Left renal pelvis (tissue), 4 donors: ENCODE data around the gene PIGT. TPM values are rescaled to one million over a fixed set of nuclear protein-coding genes. Genes with fewer than 3 reads are reported as not detected.

Source experiments
- DNase-seq, 4 donors: peaks; one replicate each; pipeline ENCODE4 v3.0.0-alpha.2; 2013; ENCODE audit warnings: low read depth in 4 of 4, low spot score in 3 of 4
- polyA plus RNA-seq, 4 donors: library from polyadenylated mRNA; unstranded; fragments of 120-200 nt; gene quantifications; one replicate each; pipeline ENCODE4 v1.2.1, GENCODE V29; 2013; ENCODE audit not compliant: insufficient read length in 4 of 4

The PIGT gene
- 100 to 1,000 TPM in 2 of 4 donors, 10 to 100 TPM in 2; 98.6 to 102 (median 100) TPM for polyA plus RNA-seq

- peak in 3 of 4 donors; percentile 48 to 75 (median 58) for DNase-seq
These were observed at the start of gene PIGT for GRCh38 chr20:45415822-45416637. Gene PIGT, plus strand, starts transcription at chr20:45416141. Its CDS starts 16 bp downstream, at chr20:45416157.

- no peak for DNase-seq
These were observed 49.7 kb upstream of the PIGT start for GRCh38 chr20:45366192-45366591.

GRCh38 chr20:45366631-45367030, 49.3 kb upstream of the PIGT start:
- no peak for DNase-seq

- no peak for DNase-seq
These were observed 48.8 kb upstream of the PIGT start for GRCh38 chr20:45367126-45367525.

GRCh38 chr20:45368221-45368980, 47.5 kb upstream of the PIGT start:
- no peak for DNase-seq

- no peak for DNase-seq
These were observed 45.3 kb upstream of the PIGT start for GRCh38 chr20:45370571-45371160.

- DNase-seq: no peak
These were observed 43.7 kb upstream of the PIGT start for GRCh38 chr20:45372241-45372640.

GRCh38 chr20:45372646-45373352, 43.1 kb upstream of the PIGT start:
- no peak for DNase-seq

GRCh38 chr20:45373353-45374100, 42.4 kb upstream of the PIGT start:
- peak in 2 of 4 donors; percentile 70 for DNase-seq

- no peak for DNase-seq
These were observed 41.9 kb upstream of the PIGT start for GRCh38 chr20:45374101-45374467.

- no peak for DNase-seq
These were observed 41.0 kb upstream of the PIGT start for GRCh38 chr20:45374966-45375365.

- no peak for DNase-seq
These were observed 38.7 kb upstream of the PIGT start for GRCh38 chr20:45377269-45377668.

- DNase-seq: no peak
These were observed 37.8 kb upstream of the PIGT start, which contains the start of gene TP53TG5 for GRCh38 chr20:45378191-45378590. Gene TP53TG5, minus strand, starts transcription at chr20:45378325. Its CDS starts 89 bp downstream, at chr20:45378236.

- DNase-seq: no peak
These were observed 28.7 kb upstream of the PIGT start for GRCh38 chr20:45387274-45387673.

GRCh38 chr20:45390931-45391330, 25.0 kb upstream of the PIGT start:
- DNase-seq: no peak

- DNase-seq: no peak
These were observed 24.4 kb upstream of the PIGT start for GRCh38 chr20:45391559-45391958.

- DNase-seq: no peak
These were observed 23.2 kb upstream of the PIGT start for GRCh38 chr20:45392733-45393132.

- no peak for DNase-seq
These were observed 21.5 kb upstream of the PIGT start for GRCh38 chr20:45394221-45395113.

GRCh38 chr20:45395114-45395415, 20.9 kb upstream of the PIGT start:
- no peak for DNase-seq
